ENCODE measurements around the gene ARHGAP9.

ARHGAP9 gene

DNA sequence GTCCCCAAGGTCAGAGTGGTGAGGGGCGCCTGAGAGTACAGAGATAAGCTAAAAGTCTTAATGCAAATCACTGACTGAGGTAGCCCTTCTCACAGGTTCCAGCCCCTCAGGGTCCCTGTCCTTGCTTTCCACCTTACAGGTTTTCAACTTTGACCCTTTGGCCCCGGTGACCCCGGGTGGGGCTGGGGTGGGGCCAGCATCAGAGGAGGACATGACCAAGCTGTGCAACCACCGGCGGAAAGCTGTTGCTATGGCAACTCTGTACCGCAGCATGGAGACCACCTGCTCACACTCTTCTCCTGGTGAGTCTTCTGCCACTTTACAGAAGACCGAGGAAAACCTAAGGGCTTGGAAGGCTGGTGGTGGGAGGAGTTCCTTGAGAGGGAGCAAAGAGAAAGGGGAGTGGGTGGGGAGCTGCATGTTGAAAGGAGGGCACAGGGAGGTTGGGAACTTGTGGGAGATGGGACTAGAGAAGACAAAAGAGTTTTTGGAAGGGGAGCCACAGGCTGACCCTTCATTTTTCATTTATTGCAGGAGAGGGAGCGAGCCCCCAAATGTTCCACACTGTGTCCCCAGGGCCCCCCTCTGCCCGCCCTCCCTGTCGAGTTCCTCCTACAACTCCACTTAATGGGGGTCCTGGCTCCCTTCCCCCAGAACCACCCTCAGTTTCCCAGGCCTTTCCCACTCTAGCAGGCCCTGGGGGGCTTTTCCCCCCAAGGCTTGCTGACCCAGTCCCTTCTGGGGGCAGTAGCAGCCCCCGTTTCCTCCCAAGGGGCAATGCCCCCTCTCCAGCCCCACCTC, 45.3 kb upstream of the ARHGAP9 start:
- no peak for DNase-seq (ENCODE audit: low spot score)
- TF ChIP-seq, protein P1, sequence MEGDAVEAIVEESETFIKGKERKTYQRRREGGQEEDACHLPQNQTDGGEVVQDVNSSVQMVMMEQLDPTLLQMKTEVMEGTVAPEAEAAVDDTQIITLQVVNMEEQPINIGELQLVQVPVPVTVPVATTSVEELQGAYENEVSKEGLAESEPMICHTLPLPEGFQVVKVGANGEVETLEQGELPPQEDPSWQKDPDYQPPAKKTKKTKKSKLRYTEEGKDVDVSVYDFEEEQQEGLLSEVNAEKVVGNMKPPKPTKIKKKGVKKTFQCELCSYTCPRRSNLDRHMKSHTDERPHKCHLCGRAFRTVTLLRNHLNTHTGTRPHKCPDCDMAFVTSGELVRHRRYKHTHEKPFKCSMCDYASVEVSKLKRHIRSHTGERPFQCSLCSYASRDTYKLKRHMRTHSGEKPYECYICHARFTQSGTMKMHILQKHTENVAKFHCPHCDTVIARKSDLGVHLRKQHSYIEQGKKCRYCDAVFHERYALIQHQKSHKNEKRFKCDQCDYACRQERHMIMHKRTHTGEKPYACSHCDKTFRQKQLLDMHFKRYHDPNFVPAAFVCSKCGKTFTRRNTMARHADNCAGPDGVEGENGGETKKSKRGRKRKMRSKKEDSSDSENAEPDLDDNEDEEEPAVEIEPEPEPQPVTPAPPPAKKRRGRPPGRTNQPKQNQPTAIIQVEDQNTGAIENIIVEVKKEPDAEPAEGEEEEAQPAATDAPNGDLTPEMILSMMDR (IDR thresholded peaks at IDR 0.05; ENCODE audit: extremely low read depth, missing control alignments): no peak

DNA sequence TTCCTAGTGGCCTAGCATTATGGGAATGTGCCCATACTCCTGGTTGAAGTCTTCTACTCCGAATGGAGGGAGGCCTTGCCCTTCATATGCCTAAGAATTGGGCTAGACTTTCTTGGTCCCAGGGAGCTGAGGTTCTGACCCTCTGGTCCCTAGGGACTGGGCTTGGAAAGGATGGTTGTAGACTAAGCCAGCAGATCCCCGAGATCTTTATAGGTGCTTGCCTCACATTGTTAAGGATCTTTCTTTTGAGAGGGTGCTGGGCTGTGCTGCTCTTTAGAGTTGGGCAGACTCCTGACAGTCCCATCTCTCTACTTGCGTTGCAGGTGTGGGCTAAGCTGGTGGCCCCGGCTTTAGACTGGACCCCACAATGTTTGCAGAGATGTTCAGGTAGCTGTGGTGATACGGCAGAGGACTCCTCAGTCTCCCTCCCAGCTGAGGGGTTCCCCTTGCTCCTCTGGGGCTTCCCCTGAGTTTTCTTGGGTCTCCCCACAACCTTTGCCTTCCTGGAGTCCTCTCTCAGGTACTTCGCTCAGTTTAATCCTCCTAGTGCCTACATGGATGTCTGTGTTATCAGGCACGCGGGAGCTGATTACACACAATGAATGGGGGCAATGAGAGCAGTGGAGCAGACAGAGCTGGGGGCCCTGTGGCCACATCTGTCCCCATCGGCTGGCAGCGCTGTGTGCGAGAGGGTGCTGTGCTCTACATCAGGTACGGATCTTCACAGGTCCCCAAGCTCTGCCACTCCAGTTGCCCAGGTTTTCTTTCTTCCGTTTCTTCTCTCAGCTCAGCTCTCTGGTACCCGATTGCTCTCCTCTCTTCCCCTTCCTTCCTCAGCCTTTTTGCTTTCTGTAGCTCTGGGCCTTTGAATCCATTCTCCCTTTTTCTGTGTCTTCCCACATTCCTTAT, 44.3 kb upstream of the ARHGAP9 start:
- TF ChIP-seq, protein P1 (IDR thresholded peaks at IDR 0.05; ENCODE audit: extremely low read depth, missing control alignments): no peak
- DNase-seq (ENCODE audit: low spot score): peak; percentile 57

DNA sequence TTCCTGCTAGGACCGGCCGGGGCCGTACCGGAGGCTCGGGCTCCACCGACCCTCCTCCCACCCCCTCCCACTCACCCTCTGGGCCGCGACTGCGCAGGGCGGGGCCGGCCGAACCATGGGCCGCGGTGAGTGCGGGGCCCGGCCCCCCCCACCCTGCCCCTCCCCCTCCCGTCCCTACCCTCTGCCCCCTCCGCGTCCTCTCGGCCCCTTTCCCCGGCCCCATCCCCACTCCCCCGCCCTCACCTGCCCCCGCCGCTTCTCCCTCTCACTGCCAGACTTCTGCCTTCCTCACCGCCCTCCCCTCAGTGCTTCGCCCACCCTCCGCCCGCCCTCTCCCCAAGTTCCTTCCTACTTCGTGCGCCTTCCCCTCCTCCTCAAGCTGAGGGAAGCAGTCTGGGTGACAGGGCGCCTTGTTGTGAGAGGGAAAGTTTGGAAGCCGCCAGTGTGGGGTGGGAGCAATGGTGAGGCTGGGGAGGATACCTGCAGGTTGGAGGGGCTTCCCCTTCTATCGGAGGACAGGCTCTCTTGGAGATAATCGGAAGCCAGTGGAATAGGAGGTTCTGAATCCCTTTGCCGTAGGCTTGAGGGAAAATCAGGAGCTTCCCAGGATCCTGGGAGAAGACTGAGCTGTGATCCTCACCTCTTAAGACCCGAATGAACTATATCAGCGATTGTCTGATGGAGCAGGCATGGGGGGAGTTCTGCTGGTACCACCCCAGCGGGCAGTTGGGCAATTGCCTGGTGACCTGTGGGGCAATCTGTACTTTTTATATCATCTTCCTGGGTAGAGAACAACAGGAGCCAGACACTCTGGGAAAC, 43.4 kb upstream of the ARHGAP9 start:
- TF ChIP-seq, protein P1 (IDR thresholded peaks at IDR 0.05; ENCODE audit: extremely low read depth, missing control alignments): no peak
- no peak for DNase-seq (ENCODE audit: low spot score)

DNA sequence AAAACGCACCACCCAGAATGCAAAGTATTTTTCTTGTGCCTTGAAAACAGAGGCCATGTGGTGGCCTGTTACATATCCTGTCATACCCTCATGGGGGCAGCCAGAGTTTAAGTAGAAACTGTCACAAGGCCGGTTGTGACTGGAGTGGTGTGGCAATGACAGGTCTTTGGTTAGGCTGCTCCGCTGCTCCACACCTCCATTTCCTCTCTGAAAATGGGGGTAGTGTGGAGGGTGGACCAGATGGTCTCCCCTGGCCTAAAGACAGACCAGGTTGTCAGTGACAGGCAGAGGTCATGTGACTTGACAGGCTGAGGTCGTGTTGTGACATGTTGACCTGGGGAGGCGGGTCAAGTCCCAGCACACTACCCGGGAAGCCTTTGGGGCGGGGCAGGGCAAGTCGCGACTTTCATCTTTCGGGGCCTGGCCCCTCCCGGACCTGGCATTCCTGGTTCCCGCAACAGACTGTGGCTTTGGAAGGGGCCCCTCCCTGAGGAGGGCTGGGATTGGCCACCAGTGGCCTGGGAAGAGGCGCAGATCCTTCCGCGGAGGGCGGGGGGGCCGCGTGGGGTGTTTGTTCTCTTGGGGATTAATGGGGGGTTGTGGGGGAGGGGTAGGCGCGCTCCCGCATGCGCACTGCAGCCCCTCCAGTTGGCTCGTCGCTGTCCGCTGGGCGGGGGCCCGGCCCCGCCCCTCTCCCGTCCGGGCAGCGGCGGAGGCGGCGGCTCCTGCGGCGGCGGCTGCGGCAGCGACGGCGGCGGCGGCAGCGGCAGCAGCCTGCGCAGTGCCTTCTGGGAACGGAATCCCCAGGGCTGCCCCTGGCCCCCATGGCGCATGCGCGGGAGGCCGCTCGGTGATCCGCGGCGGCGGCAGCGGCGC, 42.6 kb upstream of the ARHGAP9 start, which contains the start of gene MBD6:
TSS of gene MBD6 (plus strand) at position 814 of the 876 bp plus-strand sequence. CDS start 1,480 bp downstream, outside the sequence.
- TF ChIP-seq, protein P1 (IDR thresholded peaks at IDR 0.05; ENCODE audit: extremely low read depth, missing control alignments): no peak
- DNase-seq (ENCODE audit: low spot score): peak; percentile 99

DNA sequence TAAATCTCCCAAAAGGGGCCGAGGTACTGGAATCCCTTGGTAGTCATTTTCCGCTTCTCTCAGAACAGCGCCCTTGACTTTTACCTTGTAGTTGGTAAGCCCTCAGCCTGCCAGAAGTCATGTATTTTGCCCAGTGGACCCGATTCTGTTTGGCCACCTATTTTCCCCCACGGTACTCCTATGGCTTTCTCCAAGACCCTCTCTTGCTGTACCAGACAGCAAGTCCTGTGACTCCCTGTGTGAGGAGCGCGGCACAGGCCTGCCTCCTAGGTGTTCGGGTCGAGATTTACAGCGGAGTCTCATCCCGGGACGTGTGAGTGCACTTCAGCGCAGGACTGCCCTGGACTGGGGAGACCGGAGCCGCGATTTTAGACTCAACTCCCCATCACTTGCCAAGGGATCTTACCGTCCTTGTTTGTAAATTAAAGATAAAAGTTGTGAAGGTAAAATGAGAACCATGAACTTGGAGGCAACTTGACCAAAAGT, 41.9 kb upstream of the ARHGAP9 start:
- no peak for DNase-seq (ENCODE audit: low spot score)
- TF ChIP-seq, protein P1 (IDR thresholded peaks at IDR 0.05; ENCODE audit: extremely low read depth, missing control alignments): no peak
